GM23248 (cell line): ENCODE results near the gene FCGR1A. TPM values are rescaled to one million over a fixed set of nuclear protein-coding genes. Genes with fewer than 3 reads are reported as not detected.
A peak's percentile ranks its signal among the peaks of the same experiment; 100 is the strongest.
"Not testable (repeated sequence)": the region's sequence is repeated elsewhere in the genome, so short reads cannot be mapped to it uniquely, and the experiment has no call there.

Experiments used
- DNase-seq: peaks from one replicate; pipeline ENCODE4 v3.0.0-alpha.2; 2015
- H2AFZ ChIP-seq: fragments of 200-600 bp; sonication (generic); 2 replicates; pipeline ENCODE4 v1.6.1; 2016; ENCODE audit warnings: antibody characterized with exemption
- H3F3A ChIP-seq: fragments of 200-600 bp; sonication (generic); 2 replicates; pipeline ENCODE4 v1.6.1; 2016; ENCODE audit warnings: mild to moderate bottlenecking, antibody characterized with exemption, mixed run types; ENCODE audit not compliant: insufficient read depth
- H3K27ac ChIP-seq: fragments of 200-600 bp; sonication (generic); 2 replicates; pipeline ENCODE4 v1.5.1; 2016; ENCODE audit warnings: mild to moderate bottlenecking
- H3K27me3 ChIP-seq: fragments of 200-600 bp; sonication (generic); replicated peaks from 2 replicates; pipeline ENCODE4 v1.6.1; 2016; ENCODE audit warnings: mild to moderate bottlenecking; ENCODE audit not compliant: insufficient read depth
- H3K36me3 ChIP-seq: fragments of 200-600 bp; sonication (generic); 2 replicates; pipeline ENCODE4 v1.6.1; 2016; ENCODE audit warnings: low read depth, mild to moderate bottlenecking
- H3K4me1 ChIP-seq: fragments of 200-600 bp; sonication (generic); 2 replicates; pipeline ENCODE4 v1.6.1; 2016; ENCODE audit warnings: mild to moderate bottlenecking; ENCODE audit not compliant: insufficient read depth
- H3K4me2 ChIP-seq: fragments of 200-600 bp; sonication (generic); one replicate; pipeline ENCODE4 v1.6.1; 2016; ENCODE audit warnings: mild to moderate bottlenecking; ENCODE audit not compliant: unreplicated experiment
- H3K4me3 ChIP-seq: fragments of 200-600 bp; sonication (generic); 2 replicates; pipeline ENCODE4 v1.5.1; 2016; ENCODE audit warnings: mild to moderate bottlenecking
- H3K79me2 ChIP-seq: fragments of 200-600 bp; sonication (generic); 2 replicates; pipeline ENCODE4 v1.6.1; 2016; ENCODE audit warnings: mild to moderate bottlenecking; ENCODE audit not compliant: insufficient read depth
- H3K9ac ChIP-seq: fragments of 200-600 bp; sonication (generic); 2 replicates; pipeline ENCODE4 v1.6.1; 2016; ENCODE audit warnings: mild to moderate bottlenecking
- H3K9me2 ChIP-seq: fragments of 200-600 bp; sonication (generic); 2 replicates; pipeline ENCODE4 v1.6.1; 2016; ENCODE audit warnings: mixed run types, mild to moderate bottlenecking, moderate library complexity; ENCODE audit not compliant: insufficient read depth
- H3K9me3 ChIP-seq: fragments of 200-600 bp; sonication (generic); one replicate; pipeline ENCODE4 v1.6.1; 2017; ENCODE audit warnings: low read depth
- H4K20me1 ChIP-seq: fragments of 200-600 bp; sonication (generic); 2 replicates; pipeline ENCODE4 v1.6.0; 2016; ENCODE audit not compliant: insufficient read depth
- WGBS, 2 experiments: methylation state at CpG; one replicate each; pipeline ENCODE4 v1.1.6; 2015 to 2017; ENCODE audit warnings: low lambda C conversion rate in 2 of 2, low coverage in 1 of 2; ENCODE audit errors: missing lambda C conversion rate in 2 of 2; 5-methylcytosine and 5-hydroxymethylcytosine counted together
- in situ Hi-C: fragments of 300-500 bp; cut with MboI; formaldehyde crosslinking; loops from 2 replicates; pipeline ENCODE4 v1.15.0; 2020
- polyA plus RNA-seq: library from polyadenylated mRNA; unstranded; fragments of >200 nt; fragmentation: Nextera tagmentation; extraction: Ambion mirVana; gene quantifications from 2 replicates; pipeline ENCODE4 v1.2.1, GENCODE V29; 2016
- total RNA-seq: library from RNA; depleted of rRNA; stranded (reverse); fragments of >200 nt; shearing (Covaris generic); gene quantifications from 2 replicates; pipeline ENCODE4 v1.2.3, GENCODE V29; 2014

Gene FCGR1A
- total and polyA plus RNA-seq, 2 experiments from 2014 or later, result not detected

GRCh38 chr1:149793885-149794284 is 11.4 kb downstream of the FCGR1A start:
- 60 to 100% methylated on average over 2 of the region's 5 CpGs for WGBS, 2 experiments
- in situ Hi-C loops, result not testable (repeated sequence)

GRCh38 chr1:149801628-149802027 is 19.1 kb downstream of the FCGR1A start:
- H3K9me2 ChIP-seq, H4K20me1 ChIP-seq, H3K36me3 ChIP-seq, H2AFZ ChIP-seq, H3F3A ChIP-seq, H3K27me3 ChIP-seq, H3K4me1 ChIP-seq, H3K4me3 ChIP-seq, DNase-seq, H3K79me2 ChIP-seq, H3K9ac ChIP-seq, H3K4me2 ChIP-seq, in situ Hi-C loops, H3K9me3 ChIP-seq, H3K27ac ChIP-seq: not testable (repeated sequence)
- 46 to 53% methylated on average over 1 of the region's 3 CpGs for WGBS, 2 experiments

More at GRCh38 chr1:149793885-149794284, 11.4 kb downstream of the FCGR1A start:
- H3K9me3 ChIP-seq, H3K79me2 ChIP-seq, H3K27ac ChIP-seq, H3K4me3 ChIP-seq, H3K36me3 ChIP-seq, H3K4me2 ChIP-seq, H4K20me1 ChIP-seq, H3K9me2 ChIP-seq, DNase-seq, H3K9ac ChIP-seq, H3K4me1 ChIP-seq, H2AFZ ChIP-seq, H3F3A ChIP-seq, H3K27me3 ChIP-seq: not testable (repeated sequence)

- H3K4me2 ChIP-seq, H4K20me1 ChIP-seq, H3K79me2 ChIP-seq, H3K9ac ChIP-seq, in situ Hi-C loops, H3K36me3 ChIP-seq, H2AFZ ChIP-seq, DNase-seq, H3K9me3 ChIP-seq, H3K4me1 ChIP-seq, H3K4me3 ChIP-seq, H3K27ac ChIP-seq, H3K27me3 ChIP-seq, H3K9me2 ChIP-seq, H3F3A ChIP-seq: not testable (repeated sequence)
- 52 to 88% methylated on average over 1 to 2 of the region's 4 CpGs for WGBS, 2 experiments
Observed at GRCh38 chr1:149804417-149805080, 22.1 kb downstream of the FCGR1A start.

GRCh38 chr1:149810697-149811405 is 28.4 kb downstream of the FCGR1A start:
- WGBS, 2 experiments, result 49 to 54% methylated on average over 7 of the region's 7 CpGs
- H3K9me3 ChIP-seq, H2AFZ ChIP-seq, H4K20me1 ChIP-seq, H3K9me2 ChIP-seq, H3K4me3 ChIP-seq, H3F3A ChIP-seq, DNase-seq, H3K36me3 ChIP-seq, H3K4me1 ChIP-seq, H3K79me2 ChIP-seq, H3K9ac ChIP-seq, in situ Hi-C loops, H3K4me2 ChIP-seq, H3K27ac ChIP-seq, H3K27me3 ChIP-seq: not testable (repeated sequence)

DNA sequence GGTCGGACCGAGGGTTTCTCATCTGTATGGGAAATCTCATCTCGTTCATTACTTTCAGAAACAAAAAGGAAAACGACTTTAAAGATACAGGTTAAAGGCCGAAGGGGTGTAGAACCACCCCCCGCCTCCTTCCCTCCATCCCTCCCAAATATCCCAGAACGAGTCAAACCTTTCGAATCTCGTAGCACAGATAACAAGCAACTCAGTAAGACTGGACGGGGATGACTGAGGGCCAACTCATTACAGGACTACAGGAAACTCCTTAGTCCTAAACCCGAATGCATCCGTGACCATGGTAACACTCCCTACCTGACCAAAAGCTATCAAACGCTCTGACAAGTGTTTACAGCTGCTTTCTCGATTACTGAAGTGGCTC is 29.0 kb downstream of the FCGR1A start:
- H3K4me1 ChIP-seq, H3K27me3 ChIP-seq, H3K9me2 ChIP-seq, H4K20me1 ChIP-seq, H3K79me2 ChIP-seq, in situ Hi-C loops, H3K9me3 ChIP-seq, H3K27ac ChIP-seq, H3K36me3 ChIP-seq, H3F3A ChIP-seq, H2AFZ ChIP-seq: not testable (repeated sequence)
- H3K9ac ChIP-seq, result peak overlapping the region; percentile 29; the same call in 1 of the 2 replicates
- peak overlapping the region; percentile 38 for H3K4me2 ChIP-seq
- H3K4me3 ChIP-seq, result peak overlapping the region; percentile 51
- peak; percentile 47 for DNase-seq
- WGBS, 2 experiments, result 0 to 2% methylated on average over 4 to 8 of the region's 14 CpGs

DNA sequence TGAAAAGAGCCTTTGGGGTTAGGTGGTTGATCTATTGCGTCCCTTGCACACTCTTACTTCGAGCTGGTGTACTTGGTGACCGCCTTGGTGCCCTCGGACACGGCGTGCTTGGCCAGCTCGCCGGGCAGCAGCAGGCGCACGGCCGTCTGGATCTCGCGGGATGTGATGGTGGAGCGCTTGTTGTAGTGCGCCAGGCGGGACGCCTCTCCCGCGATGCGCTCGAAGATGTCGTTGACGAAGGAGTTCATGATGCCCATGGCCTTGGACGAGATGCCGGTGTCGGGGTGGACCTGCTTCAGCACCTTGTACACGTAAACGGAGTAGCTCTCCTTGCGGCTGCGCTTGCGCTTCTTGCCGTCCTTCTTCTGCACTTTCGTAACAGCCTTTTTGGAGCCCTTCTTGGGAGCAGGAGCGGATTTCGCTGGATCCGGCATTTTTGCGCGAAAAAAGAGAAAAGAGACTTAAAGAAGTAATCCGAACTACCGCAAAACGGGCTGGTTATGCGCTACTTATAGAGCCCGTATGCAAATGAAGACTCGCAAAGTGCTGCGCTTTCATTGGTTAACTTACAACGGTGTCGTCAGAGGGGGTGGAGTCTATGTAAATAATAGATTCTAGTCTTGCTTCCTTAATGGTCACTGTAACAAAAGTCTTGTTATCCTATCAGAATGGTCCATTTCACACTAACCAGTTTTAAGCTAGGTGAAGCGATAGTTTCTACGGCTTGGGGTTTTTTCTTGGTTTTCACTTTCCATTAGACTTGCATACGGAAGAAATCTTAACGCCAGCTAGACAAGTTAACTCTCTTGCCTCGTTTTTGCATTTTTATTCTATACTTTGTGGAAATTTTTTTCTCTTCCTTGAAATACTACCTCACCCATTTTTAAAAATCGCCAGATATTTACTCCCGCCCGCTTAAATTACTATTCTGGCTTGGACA is 29.7 kb downstream of the FCGR1A start:
- H3K27me3 ChIP-seq, H3K9me3 ChIP-seq, in situ Hi-C loops, H4K20me1 ChIP-seq, H3F3A ChIP-seq, H3K9me2 ChIP-seq, H3K4me1 ChIP-seq, H3K79me2 ChIP-seq, H3K36me3 ChIP-seq: not testable (repeated sequence)
- Histone ChIP-seq H3K4me2 (peak overlapping the region; percentile 85), H2AFZ (peak overlapping the region; percentile 93), H3K4me3 (peak overlapping the region; percentile 79), H3K9ac (peak overlapping the region; percentile 83), H3K27ac (peak overlapping the region; percentile 94)
- DNase-seq, result peak; percentile 85
- WGBS, 2 experiments, result 1 to 2% methylated on average over 38 to 52 of the region's 55 CpGs
